ENCODE data around the gene NCSTN. TPM values are rescaled to one million over a fixed set of nuclear protein-coding genes. Genes with fewer than 3 reads are reported as not detected.

NCSTN gene
- total RNA-seq, 1 donor: 79.3 TPM

DNA sequence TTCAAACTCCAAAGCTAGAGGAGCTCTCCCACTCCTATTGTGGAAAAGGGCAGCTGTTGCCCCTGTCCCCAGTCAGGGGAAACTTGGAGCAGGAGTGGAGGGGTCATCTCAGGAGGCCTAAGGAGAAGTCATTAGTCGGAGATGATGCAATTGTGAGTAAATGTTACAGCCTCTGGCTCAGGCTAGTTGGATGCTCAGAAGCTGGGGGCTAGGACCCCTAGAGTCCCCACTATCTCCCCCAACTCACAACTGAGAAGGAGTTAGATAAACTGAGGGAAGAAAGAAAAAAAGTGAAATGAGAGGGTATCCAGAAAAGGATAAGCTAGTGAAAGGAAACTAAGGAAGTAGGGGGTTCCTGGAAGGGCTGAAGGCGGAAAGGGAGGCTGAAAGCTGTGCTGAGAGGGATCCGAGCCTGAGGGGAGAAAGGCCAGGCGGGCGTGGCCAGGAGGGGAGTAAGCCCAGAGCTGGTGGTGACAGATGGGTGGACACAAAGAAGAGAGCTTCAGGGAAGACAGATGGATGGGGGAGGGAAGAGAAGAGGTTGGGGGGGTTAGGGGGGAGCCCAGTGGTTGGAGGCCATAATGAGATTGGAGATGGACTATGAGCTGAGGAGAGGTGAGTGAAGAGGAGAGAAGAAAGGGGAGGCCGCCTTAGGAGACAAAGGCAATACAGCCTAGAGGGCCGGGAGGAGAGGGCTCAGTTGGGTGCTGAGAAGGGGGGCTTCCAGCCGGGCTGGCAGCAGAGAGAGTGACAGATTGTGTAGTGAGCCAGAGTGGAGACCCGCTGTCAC lies 19.2 kb downstream of the NCSTN start:
- DNase-seq (ENCODE audit: low read depth): peak; percentile 25
- TF ChIP-seq, protein P1, sequence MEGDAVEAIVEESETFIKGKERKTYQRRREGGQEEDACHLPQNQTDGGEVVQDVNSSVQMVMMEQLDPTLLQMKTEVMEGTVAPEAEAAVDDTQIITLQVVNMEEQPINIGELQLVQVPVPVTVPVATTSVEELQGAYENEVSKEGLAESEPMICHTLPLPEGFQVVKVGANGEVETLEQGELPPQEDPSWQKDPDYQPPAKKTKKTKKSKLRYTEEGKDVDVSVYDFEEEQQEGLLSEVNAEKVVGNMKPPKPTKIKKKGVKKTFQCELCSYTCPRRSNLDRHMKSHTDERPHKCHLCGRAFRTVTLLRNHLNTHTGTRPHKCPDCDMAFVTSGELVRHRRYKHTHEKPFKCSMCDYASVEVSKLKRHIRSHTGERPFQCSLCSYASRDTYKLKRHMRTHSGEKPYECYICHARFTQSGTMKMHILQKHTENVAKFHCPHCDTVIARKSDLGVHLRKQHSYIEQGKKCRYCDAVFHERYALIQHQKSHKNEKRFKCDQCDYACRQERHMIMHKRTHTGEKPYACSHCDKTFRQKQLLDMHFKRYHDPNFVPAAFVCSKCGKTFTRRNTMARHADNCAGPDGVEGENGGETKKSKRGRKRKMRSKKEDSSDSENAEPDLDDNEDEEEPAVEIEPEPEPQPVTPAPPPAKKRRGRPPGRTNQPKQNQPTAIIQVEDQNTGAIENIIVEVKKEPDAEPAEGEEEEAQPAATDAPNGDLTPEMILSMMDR (IDR thresholded peaks at IDR 0.05; ENCODE audit: insufficient read depth, low read length): no peak
- no peak overlapping the region for H3K4me3 ChIP-seq (ENCODE audit: low read depth, low read length)

- DNase-seq (ENCODE audit: low read depth): no peak
- H3K4me3 ChIP-seq (ENCODE audit: low read depth, low read length): no peak overlapping the region
- TF ChIP-seq, protein P1 (IDR thresholded peaks at IDR 0.05; ENCODE audit: insufficient read depth, low read length): no peak
Observed at GRCh38 chr1:160363010-160363409, 19.8 kb downstream of the NCSTN start.

GRCh38 chr1:160363951-160364735 lies 21.0 kb downstream of the NCSTN start:
- TF ChIP-seq, protein P1 (IDR thresholded peaks at IDR 0.05; ENCODE audit: insufficient read depth, low read length): no peak
- no peak for DNase-seq (ENCODE audit: low read depth)
- H3K4me3 ChIP-seq (ENCODE audit: low read depth, low read length): no peak overlapping the region

DNA sequence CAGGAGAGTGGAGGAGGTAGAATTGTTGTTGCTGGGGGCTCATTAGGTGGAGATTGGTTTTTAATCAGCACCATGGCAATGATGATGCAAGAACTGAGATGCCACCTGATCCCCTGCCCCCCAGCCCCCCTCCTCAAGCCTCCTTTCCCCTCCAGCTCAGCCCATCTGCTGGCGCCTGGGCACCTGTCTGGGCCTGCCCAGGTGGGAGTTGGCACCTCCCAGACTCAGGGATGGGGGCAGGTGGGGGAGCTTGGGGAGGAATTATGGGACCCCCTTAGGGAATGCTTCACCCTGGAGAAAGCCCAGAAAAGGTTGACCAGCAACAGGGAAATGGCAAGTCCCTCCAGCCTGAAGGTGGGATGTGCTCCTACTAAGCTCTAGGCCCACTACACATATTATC lies 22.1 kb downstream of the NCSTN start:
- no peak for DNase-seq (ENCODE audit: low read depth)
- no peak overlapping the region for H3K4me3 ChIP-seq (ENCODE audit: low read depth, low read length)
- TF ChIP-seq, protein P1 (IDR thresholded peaks at IDR 0.05; ENCODE audit: insufficient read depth, low read length): no peak

- no peak within 1 kb of the TSS for H3K4me3 ChIP-seq (ENCODE audit: low read depth, low read length)
- TF ChIP-seq, protein P1 (IDR thresholded peaks at IDR 0.05; ENCODE audit: insufficient read depth, low read length): no peak
- DNase-seq (ENCODE audit: low read depth): no peak
Observed at GRCh38 chr1:160366731-160367515, 23.7 kb downstream of the NCSTN start, which contains the start of gene NHLH1. TSS of gene NHLH1 (plus strand) at chr1:160367071. CDS start at chr1:160370732, 3,661 bp downstream.

- H3K4me3 ChIP-seq (ENCODE audit: low read depth, low read length): no peak overlapping the region
- DNase-seq (ENCODE audit: low read depth): no peak
- TF ChIP-seq, protein P1 (IDR thresholded peaks at IDR 0.05; ENCODE audit: insufficient read depth, low read length): no peak
Observed at GRCh38 chr1:160367516-160367900, 24.3 kb downstream of the NCSTN start.

Measured in fibroblast of the aortic adventitia (primary cell).